BLaER1 treated with 17β-estradiol and CSF1 and Interleukin-3, amounts not matched to agents 10 nM and 100 nM (cell line): ENCODE measurements around the gene KCNV2.

ENCODE experiments used
- H3K27ac ChIP-seq, 11 experiments: shearing (Covaris generic); formaldehyde crosslinking; 2 replicates each; pipeline ENCODE4 v1.8.1; 2022
- H3K27me3 ChIP-seq, 11 experiments: shearing (Covaris generic); formaldehyde crosslinking; 2 replicates each; pipeline ENCODE4 v1.8.1; 2022
- H3K36me3 ChIP-seq, 11 experiments: shearing (Covaris generic); formaldehyde crosslinking; 2 replicates each; pipeline ENCODE4 v1.8.1; 2022
- H3K4me1 ChIP-seq, 10 experiments: shearing (Covaris generic); formaldehyde crosslinking; 2 replicates each; pipeline ENCODE4 v1.8.1; 2022
- H3K4me2 ChIP-seq, 11 experiments: shearing (Covaris generic); formaldehyde crosslinking; 2 replicates each; pipeline ENCODE4 v1.8.1; 2022
- H3K4me3 ChIP-seq, 10 experiments: shearing (Covaris generic); formaldehyde crosslinking; 2 replicates each; pipeline ENCODE4 v1.8.1; 2022
- H3K9ac ChIP-seq, 11 experiments: shearing (Covaris generic); formaldehyde crosslinking; 2 replicates each; pipeline ENCODE4 v1.8.1; 2022
- H3K9me3 ChIP-seq, 11 experiments: shearing (Covaris generic); formaldehyde crosslinking; replicated peaks in 1 of 11; 2 replicates each; pipeline ENCODE4 v1.8.1; 2022
- H4K20me1 ChIP-seq, 11 experiments: shearing (Covaris generic); formaldehyde crosslinking; 2 replicates each; pipeline ENCODE4 v1.8.1; 2022
- Cebpa-rat ChIP-seq, 11 experiments: shearing (Covaris generic); IDR thresholded peaks; 2 replicates each; pipeline ENCODE4 v1.8.1; 2022

The KCNV2 gene

GRCh38 chr9:2709645-2710101 lies 7.6 kb upstream of the KCNV2 start:
- H3K27me3 ChIP-seq = no peaks in the 10 kb centered on the region
- no peak overlapping the region for H3K9ac ChIP-seq
- H3K4me1 ChIP-seq = peaks cover 0 to 4% (median 0%) of the 10 kb centered on the region in 10 experiments; a peak in 5 of 20 replicates
- H3K9me3 ChIP-seq = peaks cover 0 to 10% (median 4%) of the 10 kb centered on the region in 11 experiments; a peak in 8 of 22 replicates
- H3K4me3 ChIP-seq = no peak overlapping the region
- no peak for TF ChIP-seq Cebpa-rat (IDR thresholded peaks at IDR 0.05)
- no peaks in the 10 kb centered on the region; a peak in 2 of 22 replicates for H3K36me3 ChIP-seq
- no peak overlapping the region for H3K4me2 ChIP-seq
- no peaks in the 10 kb centered on the region for H4K20me1 ChIP-seq
- H3K27ac ChIP-seq = no peak overlapping the region

DNA sequence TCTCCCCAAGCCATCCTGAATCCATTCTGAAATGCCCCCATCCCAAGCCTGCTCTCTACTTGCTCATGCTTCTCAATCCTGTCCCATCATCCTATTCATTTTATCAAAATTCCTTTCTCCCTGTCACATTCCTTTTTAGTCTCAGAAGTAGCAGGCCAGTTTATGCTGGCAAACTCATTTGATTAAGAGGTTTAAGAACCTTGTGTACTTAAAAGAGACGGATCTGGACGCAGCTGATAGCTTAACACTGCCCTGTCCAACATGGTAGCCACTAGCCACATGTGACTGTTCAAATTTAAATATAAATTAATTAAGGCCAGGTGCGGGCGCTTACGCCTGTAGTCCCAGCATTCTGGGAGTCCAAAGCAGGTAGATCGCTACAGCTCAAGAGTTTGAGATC lies 5.6 kb upstream of the KCNV2 start:
- Histone ChIP-seq H3K4me2 (no peak overlapping the region), H3K4me3 (no peak overlapping the region), H3K27me3 (no peaks in the 10 kb centered on the region), H3K4me1 (peaks cover 0 to 4% (median 0%) of the 10 kb centered on the region in 10 experiments; a peak in 1 of 20 replicates), H4K20me1 (no peaks in the 10 kb centered on the region), H3K9me3 (peaks cover 0 to 10% (median 4%) of the 10 kb centered on the region in 11 experiments; a peak in 8 of 22 replicates), H3K36me3 (no peaks in the 10 kb centered on the region; a peak in 2 of 22 replicates), H3K9ac (no peak overlapping the region), H3K27ac (no peak overlapping the region)
- TF ChIP-seq Cebpa-rat (IDR thresholded peaks at IDR 0.05) = no peak

- Histone ChIP-seq H4K20me1 (no peaks in the 10 kb centered on the region), H3K27me3 (no peaks in the 10 kb centered on the region), H3K9ac (no peak overlapping the region), H3K36me3 (peaks cover 22 to 36% (median 25%) of the 10 kb centered on the region in 11 experiments), H3K9me3 (peaks cover 16 to 35% (median 24%) of the 10 kb centered on the region in 11 experiments), H3K4me3 (no peak overlapping the region), H3K4me2 (no peak overlapping the region), H3K27ac (no peak overlapping the region), H3K4me1 (no peaks in the 10 kb centered on the region)
- no peak for TF ChIP-seq Cebpa-rat (IDR thresholded peaks at IDR 0.05)
Measured at GRCh38 chr9:2718001-2718697, 839 bp downstream of the KCNV2 start.

- Histone ChIP-seq H3K36me3 (peaks cover 22 to 36% (median 25%) of the 10 kb centered on the region in 11 experiments), H4K20me1 (no peaks in the 10 kb centered on the region), H3K9me3 (peaks cover 16 to 32% (median 22%) of the 10 kb centered on the region in 11 experiments), H3K27me3 (no peaks in the 10 kb centered on the region), H3K4me1 (peaks cover 0 to 1% (median 0%) of the 10 kb centered on the region in 10 experiments; a peak in 1 of 20 replicates), H3K4me2 (no peak overlapping the region), H3K4me3 (no peak overlapping the region), H3K27ac (no peak overlapping the region), H3K9ac (no peak overlapping the region)
- TF ChIP-seq Cebpa-rat (IDR thresholded peaks at IDR 0.05) = no peak
Measured at GRCh38 chr9:2718698-2719033, 1.4 kb downstream of the KCNV2 start.

GRCh38 chr9:2720179-2720654 lies 2.9 kb downstream of the KCNV2 start:
- no peak overlapping the region for H3K4me3 ChIP-seq
- no peaks in the 10 kb centered on the region for H3K27me3 ChIP-seq
- peaks cover 0 to 6% (median 0%) of the 10 kb centered on the region in 10 experiments; a peak in 1 of 20 replicates for H3K4me1 ChIP-seq
- no peak overlapping the region for H3K27ac ChIP-seq
- no peak overlapping the region for H3K9ac ChIP-seq
- no peaks in the 10 kb centered on the region for H4K20me1 ChIP-seq
- no peak overlapping the region for H3K4me2 ChIP-seq
- peaks cover 16 to 25% (median 20%) of the 10 kb centered on the region in 11 experiments for H3K9me3 ChIP-seq
- peaks cover 22 to 43% (median 25%) of the 10 kb centered on the region in 11 experiments for H3K36me3 ChIP-seq
- TF ChIP-seq Cebpa-rat (IDR thresholded peaks at IDR 0.05) = no peak

- peaks cover 17 to 42% (median 20%) of the 10 kb centered on the region in 11 experiments for H3K36me3 ChIP-seq
- no peaks in the 10 kb centered on the region for H3K27me3 ChIP-seq
- H3K27ac ChIP-seq = no peak overlapping the region
- H4K20me1 ChIP-seq = no peaks in the 10 kb centered on the region
- H3K4me3 ChIP-seq = no peak overlapping the region
- peaks cover 14 to 19% (median 17%) of the 10 kb centered on the region in 11 experiments for H3K9me3 ChIP-seq
- H3K4me1 ChIP-seq = peaks cover 5 to 11% (median 6%) of the 10 kb centered on the region in 10 experiments; a peak in 17 of 20 replicates
- no peak overlapping the region for H3K9ac ChIP-seq
- TF ChIP-seq Cebpa-rat (IDR thresholded peaks at IDR 0.05) = no peak
- no peak overlapping the region for H3K4me2 ChIP-seq
Measured at GRCh38 chr9:2722715-2723114, 5.4 kb downstream of the KCNV2 start.

- H3K4me2 ChIP-seq = no peak overlapping the region
- H3K9me3 ChIP-seq = peaks cover 6 to 11% (median 9%) of the 10 kb centered on the region in 11 experiments
- no peak for TF ChIP-seq Cebpa-rat (IDR thresholded peaks at IDR 0.05)
- no peaks in the 10 kb centered on the region for H4K20me1 ChIP-seq
- no peak overlapping the region for H3K9ac ChIP-seq
- peaks cover 9 to 34% (median 12%) of the 10 kb centered on the region in 11 experiments for H3K36me3 ChIP-seq
- no peak overlapping the region for H3K4me3 ChIP-seq
- peaks cover 7 to 18% (median 13%) of the 10 kb centered on the region in 10 experiments; a peak in 17 of 20 replicates for H3K4me1 ChIP-seq
- no peaks in the 10 kb centered on the region for H3K27me3 ChIP-seq
- H3K27ac ChIP-seq = no peak overlapping the region
Measured at GRCh38 chr9:2723376-2724065, 6.2 kb downstream of the KCNV2 start.

GRCh38 chr9:2725126-2725525 lies 7.8 kb downstream of the KCNV2 start:
- H3K4me1 ChIP-seq = peaks cover 7 to 27% (median 22%) of the 10 kb centered on the region in 10 experiments; a peak in 17 of 20 replicates
- no peaks in the 10 kb centered on the region for H3K27me3 ChIP-seq
- H3K27ac ChIP-seq = no peak overlapping the region
- H3K36me3 ChIP-seq = peaks cover 0 to 19% (median 0%) of the 10 kb centered on the region in 11 experiments; a peak in 5 of 22 replicates
- no peak overlapping the region for H3K4me2 ChIP-seq
- H3K9ac ChIP-seq = no peak overlapping the region
- H3K4me3 ChIP-seq = no peak overlapping the region
- TF ChIP-seq Cebpa-rat (IDR thresholded peaks at IDR 0.05) = no peak
- no peaks in the 10 kb centered on the region; a peak in 1 of 22 replicates for H3K9me3 ChIP-seq
- H4K20me1 ChIP-seq = no peaks in the 10 kb centered on the region
